ENCODE data around the gene TM6SF1.

TM6SF1 gene

GRCh38 chr15:83106994-83107840, at the start of gene TM6SF1:
TSS of gene TM6SF1 (plus strand) at chr15:83107645. CDS start at chr15:83107681, 36 bp downstream.
- no peaks in the 10 kb centered on the region for H3K9me3 ChIP-seq (ENCODE audit: control insufficient read depth in 2 of 2, low read length in 2 of 2)
- no peaks in the 10 kb centered on the region for H3K36me3 ChIP-seq (ENCODE audit: control insufficient read depth in 2 of 2, insufficient read depth in 2 of 2, low read length in 2 of 2)
- peak within 1 kb of the TSS; percentile 37 to 66 for H3K4me3 ChIP-seq (ENCODE audit: low read length in 2 of 2)
- H3K4me1 ChIP-seq (ENCODE audit: control insufficient read depth in 2 of 2, insufficient read depth in 2 of 2, low read length in 2 of 2), result peaks cover 2 to 5% of the 10 kb centered on the region in 2 donors
- H3K27ac ChIP-seq (ENCODE audit: low read depth in 2 of 2, low read length in 2 of 2), result peak within 1 kb of the TSS; percentile 46 to 63
- H3K27me3 ChIP-seq (ENCODE audit: control insufficient read depth in 2 of 2, insufficient read depth in 2 of 2, low read length in 2 of 2), result peaks cover 13 to 21% of the 10 kb centered on the region in 2 donors
- peak within 1 kb of the TSS; percentile 37 to 38 for H3K9ac ChIP-seq (ENCODE audit: low read depth in 1 of 2, low read length in 2 of 2)

GRCh38 chr15:83057696-83058376, 49.6 kb upstream of the TM6SF1 start:
- no peaks in the 10 kb centered on the region for H3K9me3 ChIP-seq (ENCODE audit: control insufficient read depth in 2 of 2, low read length in 2 of 2)
- H3K27ac ChIP-seq (ENCODE audit: low read depth in 2 of 2, low read length in 2 of 2), result no peak overlapping the region
- no peak overlapping the region for H3K4me3 ChIP-seq (ENCODE audit: low read length in 2 of 2)
- H3K27me3 ChIP-seq (ENCODE audit: control insufficient read depth in 2 of 2, insufficient read depth in 2 of 2, low read length in 2 of 2), result no peaks in the 10 kb centered on the region
- H3K36me3 ChIP-seq (ENCODE audit: control insufficient read depth in 2 of 2, insufficient read depth in 2 of 2, low read length in 2 of 2), result peaks cover 5 to 14% of the 10 kb centered on the region in 2 donors
- peaks cover 5 to 23% of the 10 kb centered on the region in 2 donors for H3K4me1 ChIP-seq (ENCODE audit: control insufficient read depth in 2 of 2, insufficient read depth in 2 of 2, low read length in 2 of 2)
- H3K9ac ChIP-seq (ENCODE audit: low read depth in 1 of 2, low read length in 2 of 2), result no peak overlapping the region

- H3K4me1 ChIP-seq (ENCODE audit: control insufficient read depth in 2 of 2, insufficient read depth in 2 of 2, low read length in 2 of 2), result peaks cover 25 to 39% of the 10 kb centered on the region in 2 donors
Observed at GRCh38 chr15:83061680-83062079, 45.8 kb upstream of the TM6SF1 start.

GRCh38 chr15:83062768-83063180, 44.7 kb upstream of the TM6SF1 start:
- H3K4me1 ChIP-seq (ENCODE audit: control insufficient read depth in 2 of 2, insufficient read depth in 2 of 2, low read length in 2 of 2), result peaks cover 25 to 39% of the 10 kb centered on the region in 2 donors
- no peak overlapping the region for H3K9ac ChIP-seq (ENCODE audit: low read depth in 1 of 2, low read length in 2 of 2)
- H3K9me3 ChIP-seq (ENCODE audit: control insufficient read depth in 2 of 2, low read length in 2 of 2), result no peaks in the 10 kb centered on the region
- peaks cover 0 to 2% of the 10 kb centered on the region in 2 donors for H3K36me3 ChIP-seq (ENCODE audit: control insufficient read depth in 2 of 2, insufficient read depth in 2 of 2, low read length in 2 of 2)
- no peak overlapping the region for H3K4me3 ChIP-seq (ENCODE audit: low read length in 2 of 2)
- peak overlapping the region in 1 of 2 donors; percentile 5 for H3K27ac ChIP-seq (ENCODE audit: low read depth in 2 of 2, low read length in 2 of 2)
- H3K27me3 ChIP-seq (ENCODE audit: control insufficient read depth in 2 of 2, insufficient read depth in 2 of 2, low read length in 2 of 2), result no peaks in the 10 kb centered on the region

More at GRCh38 chr15:83061680-83062079, 45.8 kb upstream of the TM6SF1 start:
- peaks cover 0 to 2% of the 10 kb centered on the region in 2 donors for H3K36me3 ChIP-seq (ENCODE audit: control insufficient read depth in 2 of 2, insufficient read depth in 2 of 2, low read length in 2 of 2)
- no peak overlapping the region for H3K27ac ChIP-seq (ENCODE audit: low read depth in 2 of 2, low read length in 2 of 2)
- no peak overlapping the region for H3K4me3 ChIP-seq (ENCODE audit: low read length in 2 of 2)
- H3K9ac ChIP-seq (ENCODE audit: low read depth in 1 of 2, low read length in 2 of 2), result no peak overlapping the region
- H3K9me3 ChIP-seq (ENCODE audit: control insufficient read depth in 2 of 2, low read length in 2 of 2), result no peaks in the 10 kb centered on the region
- no peaks in the 10 kb centered on the region for H3K27me3 ChIP-seq (ENCODE audit: control insufficient read depth in 2 of 2, insufficient read depth in 2 of 2, low read length in 2 of 2)

- H3K27me3 ChIP-seq (ENCODE audit: control insufficient read depth in 2 of 2, insufficient read depth in 2 of 2, low read length in 2 of 2), result no peaks in the 10 kb centered on the region
- H3K4me1 ChIP-seq (ENCODE audit: control insufficient read depth in 2 of 2, insufficient read depth in 2 of 2, low read length in 2 of 2), result peaks cover 25 to 39% of the 10 kb centered on the region in 2 donors
- H3K9ac ChIP-seq (ENCODE audit: low read depth in 1 of 2, low read length in 2 of 2), result no peak overlapping the region
- peaks cover 0 to 2% of the 10 kb centered on the region in 2 donors for H3K36me3 ChIP-seq (ENCODE audit: control insufficient read depth in 2 of 2, insufficient read depth in 2 of 2, low read length in 2 of 2)
- H3K4me3 ChIP-seq (ENCODE audit: low read length in 2 of 2), result peak overlapping the region in 1 of 2 donors; percentile 16
- no peaks in the 10 kb centered on the region for H3K9me3 ChIP-seq (ENCODE audit: control insufficient read depth in 2 of 2, low read length in 2 of 2)
- H3K27ac ChIP-seq (ENCODE audit: low read depth in 2 of 2, low read length in 2 of 2), result peak overlapping the region in 1 of 2 donors; percentile 19
Observed at GRCh38 chr15:83063551-83063950, 43.9 kb upstream of the TM6SF1 start.

GRCh38 chr15:83064859-83065258, 42.6 kb upstream of the TM6SF1 start:
- Histone ChIP-seq H3K9ac (ENCODE audit: low read depth in 1 of 2, low read length in 2 of 2) (peak overlapping the region in 1 of 2 donors; percentile 72), H3K4me3 (ENCODE audit: low read length in 2 of 2) (peak overlapping the region; percentile 66 to 98), H3K27me3 (ENCODE audit: control insufficient read depth in 2 of 2, insufficient read depth in 2 of 2, low read length in 2 of 2) (no peaks in the 10 kb centered on the region), H3K9me3 (ENCODE audit: control insufficient read depth in 2 of 2, low read length in 2 of 2) (no peaks in the 10 kb centered on the region), H3K36me3 (ENCODE audit: control insufficient read depth in 2 of 2, insufficient read depth in 2 of 2, low read length in 2 of 2) (peaks cover 0 to 2% of the 10 kb centered on the region in 2 donors), H3K4me1 (ENCODE audit: control insufficient read depth in 2 of 2, insufficient read depth in 2 of 2, low read length in 2 of 2) (peaks cover 25 to 39% of the 10 kb centered on the region in 2 donors), H3K27ac (ENCODE audit: low read depth in 2 of 2, low read length in 2 of 2) (no peak overlapping the region)

GRCh38 chr15:83065431-83065830, 42.0 kb upstream of the TM6SF1 start:
- Histone ChIP-seq H3K36me3 (ENCODE audit: control insufficient read depth in 2 of 2, insufficient read depth in 2 of 2, low read length in 2 of 2) (peaks cover 0 to 2% of the 10 kb centered on the region in 2 donors), H3K9ac (ENCODE audit: low read depth in 1 of 2, low read length in 2 of 2) (peak overlapping the region; percentile 72 to 87), H3K4me1 (ENCODE audit: control insufficient read depth in 2 of 2, insufficient read depth in 2 of 2, low read length in 2 of 2) (peaks cover 25 to 39% of the 10 kb centered on the region in 2 donors), H3K4me3 (ENCODE audit: low read length in 2 of 2) (peak overlapping the region; percentile 66 to 98), H3K27me3 (ENCODE audit: control insufficient read depth in 2 of 2, insufficient read depth in 2 of 2, low read length in 2 of 2) (no peaks in the 10 kb centered on the region), H3K9me3 (ENCODE audit: control insufficient read depth in 2 of 2, low read length in 2 of 2) (no peaks in the 10 kb centered on the region), H3K27ac (ENCODE audit: low read depth in 2 of 2, low read length in 2 of 2) (no peak overlapping the region)

GRCh38 chr15:83066034-83066733, 41.3 kb upstream of the TM6SF1 start:
- H3K9me3 ChIP-seq (ENCODE audit: control insufficient read depth in 2 of 2, low read length in 2 of 2), result no peaks in the 10 kb centered on the region
- no peaks in the 10 kb centered on the region for H3K27me3 ChIP-seq (ENCODE audit: control insufficient read depth in 2 of 2, insufficient read depth in 2 of 2, low read length in 2 of 2)
- peak overlapping the region; percentile 66 to 98 for H3K4me3 ChIP-seq (ENCODE audit: low read length in 2 of 2)
- peaks cover 25 to 38% of the 10 kb centered on the region in 2 donors for H3K4me1 ChIP-seq (ENCODE audit: control insufficient read depth in 2 of 2, insufficient read depth in 2 of 2, low read length in 2 of 2)
- H3K27ac ChIP-seq (ENCODE audit: low read depth in 2 of 2, low read length in 2 of 2), result peak overlapping the region; percentile 86 to 90
- H3K9ac ChIP-seq (ENCODE audit: low read depth in 1 of 2, low read length in 2 of 2), result peak overlapping the region; percentile 72 to 87
- H3K36me3 ChIP-seq (ENCODE audit: control insufficient read depth in 2 of 2, insufficient read depth in 2 of 2, low read length in 2 of 2), result peaks cover 0 to 2% of the 10 kb centered on the region in 2 donors

- peaks cover 0 to 2% of the 10 kb centered on the region in 2 donors for H3K36me3 ChIP-seq (ENCODE audit: control insufficient read depth in 2 of 2, insufficient read depth in 2 of 2, low read length in 2 of 2)
- H3K4me3 ChIP-seq (ENCODE audit: low read length in 2 of 2), result peak within 1 kb of the TSS; percentile 66 to 98
- peaks cover 25 to 30% of the 10 kb centered on the region in 2 donors for H3K4me1 ChIP-seq (ENCODE audit: control insufficient read depth in 2 of 2, insufficient read depth in 2 of 2, low read length in 2 of 2)
- H3K9ac ChIP-seq (ENCODE audit: low read depth in 1 of 2, low read length in 2 of 2), result peak within 1 kb of the TSS; percentile 72 to 87
- no peaks in the 10 kb centered on the region for H3K27me3 ChIP-seq (ENCODE audit: control insufficient read depth in 2 of 2, insufficient read depth in 2 of 2, low read length in 2 of 2)
- H3K27ac ChIP-seq (ENCODE audit: low read depth in 2 of 2, low read length in 2 of 2), result peak within 1 kb of the TSS; percentile 86 to 90
- no peaks in the 10 kb centered on the region for H3K9me3 ChIP-seq (ENCODE audit: control insufficient read depth in 2 of 2, low read length in 2 of 2)
Observed at GRCh38 chr15:83066734-83067637, 40.5 kb upstream of the TM6SF1 start, which contains the start of gene BTBD1. TSS of gene BTBD1 (minus strand) at chr15:83067252. CDS start at chr15:83067151, 101 bp downstream.

Data from mucosa of rectum (tissue), 2 donors.